Measurements from ENCODE around the gene JAKMIP1.

The JAKMIP1 gene

DNA sequence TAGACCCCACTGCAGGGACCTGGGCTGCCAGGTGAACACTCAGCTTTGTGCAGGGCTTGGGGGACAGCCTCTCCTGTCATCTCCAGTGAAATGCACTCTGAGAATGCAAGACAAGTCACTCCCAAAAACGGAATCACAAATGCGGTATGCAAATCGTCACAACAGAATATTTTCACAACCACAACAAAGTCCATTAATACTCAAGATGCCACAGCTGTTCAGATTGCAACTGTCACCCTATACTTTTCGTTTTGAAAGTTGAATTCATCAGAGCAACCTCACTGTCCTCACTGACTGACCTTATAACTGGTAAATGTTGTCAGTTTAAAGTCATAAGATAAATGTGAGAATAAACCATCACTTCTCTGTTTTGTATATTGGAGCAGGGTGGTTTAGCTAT, 16.6 kb downstream of the JAKMIP1 start:
- in situ Hi-C loops (cut with MboI; ENCODE audit: low sequenced_read_pairs), result no loop called here

DNA sequence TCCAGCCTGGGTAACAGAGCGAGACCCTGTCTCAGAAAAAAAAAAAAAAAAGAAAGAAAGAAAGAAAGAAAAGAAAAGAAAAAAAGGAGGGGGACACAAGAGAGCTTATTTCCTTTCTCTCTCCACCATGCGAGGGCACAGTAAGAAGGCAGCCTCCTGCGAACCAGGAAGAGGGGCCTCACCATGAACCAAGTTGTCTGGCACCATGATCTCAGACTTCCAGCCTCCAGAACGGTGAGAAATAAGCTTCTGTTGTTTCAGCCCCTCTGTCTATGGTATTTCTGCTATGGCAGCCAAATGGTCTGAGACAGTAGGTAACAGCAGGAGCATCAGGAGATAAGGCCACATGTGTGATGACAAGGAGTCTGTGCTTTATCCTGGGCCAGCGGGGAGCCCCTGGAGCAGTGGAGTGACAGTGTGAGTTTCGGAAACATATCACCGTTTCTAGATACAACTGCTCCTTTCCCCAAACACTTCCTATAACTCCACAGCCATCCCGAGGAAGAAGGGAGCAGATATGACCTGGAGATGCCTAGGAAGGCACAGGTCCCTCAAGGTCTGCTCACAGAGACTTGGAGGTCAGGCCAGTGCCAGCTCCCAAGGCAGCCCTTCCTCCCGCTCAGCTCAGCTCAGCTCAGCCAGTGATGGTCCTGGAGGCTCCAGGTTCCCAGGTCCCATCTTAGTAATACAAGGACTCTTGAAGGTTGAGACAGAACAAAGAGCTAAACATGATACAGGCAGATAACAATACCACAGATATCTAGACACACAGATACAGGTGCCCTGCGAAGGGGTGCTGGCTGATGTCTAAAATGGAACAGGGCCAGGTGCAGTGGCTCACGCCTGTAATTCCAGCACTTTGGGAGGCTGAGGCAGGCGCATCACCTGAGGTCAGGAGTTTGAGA, 17.7 kb downstream of the JAKMIP1 start:
- in situ Hi-C loops (cut with MboI; ENCODE audit: low sequenced_read_pairs), result no loop called here

DNA sequence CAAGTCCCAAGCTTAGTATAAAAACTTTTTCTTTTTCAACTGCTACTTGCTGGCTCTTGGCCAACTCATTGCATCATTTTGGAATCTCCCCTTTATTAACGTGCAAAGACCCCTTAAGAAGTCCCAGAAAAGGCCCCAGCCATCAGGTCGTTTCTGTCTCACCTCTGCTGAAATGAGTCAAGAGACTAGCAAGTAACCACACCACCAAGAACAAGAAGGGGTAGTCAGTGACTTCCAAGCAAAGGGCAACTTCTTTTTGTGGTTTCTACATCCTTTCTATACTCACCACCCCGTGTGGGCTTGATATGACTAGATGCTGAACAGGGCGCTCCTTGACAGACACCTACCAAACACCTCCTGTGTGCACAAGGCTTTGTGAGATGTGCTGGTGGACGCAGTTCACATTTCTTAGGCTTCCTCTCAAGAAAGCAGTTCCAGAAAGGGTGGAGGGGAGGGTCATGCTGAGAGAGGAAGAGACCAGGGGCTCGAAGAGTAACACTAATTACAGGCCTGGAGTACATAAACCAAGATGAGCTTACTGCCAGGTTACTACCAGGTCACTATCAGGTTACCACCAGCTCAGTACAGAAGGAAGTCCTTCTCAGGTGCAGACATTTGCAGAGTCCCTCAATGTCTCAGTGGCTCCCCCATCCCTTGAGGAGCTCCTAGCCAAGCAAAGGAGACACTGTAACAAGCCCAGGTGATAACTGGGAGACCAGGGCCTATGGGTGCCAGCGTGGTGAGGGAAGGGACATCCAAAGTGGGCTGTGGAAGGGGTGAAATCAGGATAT, 19.3 kb downstream of the JAKMIP1 start:
- in situ Hi-C loops (cut with MboI; ENCODE audit: low sequenced_read_pairs), result no loop called here

DNA sequence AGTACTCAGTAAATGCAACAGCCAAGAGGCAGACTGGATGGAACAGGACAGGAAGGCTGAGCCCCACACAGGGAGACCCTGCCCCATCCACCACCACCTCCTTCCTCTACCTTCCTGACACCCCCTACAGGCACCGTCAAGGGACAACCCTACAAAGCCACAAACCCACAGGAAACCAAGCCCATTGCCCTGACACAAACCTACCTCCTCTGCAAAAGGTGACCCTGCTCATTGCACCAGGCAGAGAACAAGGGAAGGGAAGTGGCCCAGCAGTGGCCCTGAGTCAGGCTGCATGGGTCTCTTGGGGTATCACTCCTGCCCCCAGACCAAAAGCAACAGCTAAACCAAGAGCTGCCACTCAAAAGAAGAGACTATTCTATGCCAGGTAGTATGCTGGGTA, 21.0 kb downstream of the JAKMIP1 start:
- in situ Hi-C loops (cut with MboI; ENCODE audit: low sequenced_read_pairs), result no loop called here

DNA sequence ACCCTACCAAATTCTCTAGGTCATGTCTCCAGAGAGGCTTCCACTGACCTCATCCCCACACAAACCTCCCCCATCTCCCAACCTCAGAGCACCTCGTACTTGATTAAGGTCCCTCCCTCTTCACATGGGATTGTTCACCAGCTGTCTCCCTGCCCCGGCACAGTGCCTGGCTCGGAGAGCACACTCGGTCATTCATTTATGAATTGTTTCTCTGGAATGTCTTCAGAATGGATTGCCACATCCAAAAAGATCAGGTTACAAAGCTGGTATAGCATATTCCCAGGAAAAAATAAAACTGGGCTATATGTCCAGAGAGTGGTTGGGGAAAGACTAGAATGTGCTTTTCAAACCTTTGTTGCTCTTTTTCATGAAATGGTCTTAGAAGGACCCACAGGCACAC, 21.6 kb downstream of the JAKMIP1 start:
- in situ Hi-C loops (cut with MboI; ENCODE audit: low sequenced_read_pairs), result no loop called here

DNA sequence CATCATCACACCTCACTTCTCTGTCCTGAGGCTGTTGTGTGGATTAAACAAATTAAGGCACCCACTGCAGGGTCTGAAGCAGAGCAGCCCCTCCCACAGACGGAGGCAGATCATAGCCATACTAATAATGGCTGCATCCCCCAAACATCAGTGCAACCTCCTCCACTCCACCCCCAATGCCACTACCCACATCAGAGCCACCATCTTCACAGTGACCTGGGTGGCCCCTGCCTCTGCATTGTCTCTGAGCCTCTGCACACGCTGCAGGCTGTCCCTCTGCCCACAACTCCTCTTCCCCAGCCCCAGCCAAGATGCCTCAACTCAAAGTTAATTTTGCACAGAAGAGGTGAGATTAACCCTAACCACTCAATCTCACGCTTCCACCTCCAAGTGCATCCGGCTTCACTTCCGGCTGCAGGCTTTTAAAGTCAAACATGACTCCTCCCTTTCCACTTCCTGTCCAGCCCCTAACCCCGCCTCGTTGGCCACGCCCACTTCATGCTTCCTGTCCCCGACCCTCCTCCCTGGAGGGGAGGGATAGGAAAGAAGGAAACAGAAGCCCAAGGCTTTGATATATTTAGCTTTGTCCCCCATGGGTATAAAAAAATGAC, 22.7 kb downstream of the JAKMIP1 start:
- in situ Hi-C loops (cut with MboI; ENCODE audit: low sequenced_read_pairs), result no loop called here

DNA sequence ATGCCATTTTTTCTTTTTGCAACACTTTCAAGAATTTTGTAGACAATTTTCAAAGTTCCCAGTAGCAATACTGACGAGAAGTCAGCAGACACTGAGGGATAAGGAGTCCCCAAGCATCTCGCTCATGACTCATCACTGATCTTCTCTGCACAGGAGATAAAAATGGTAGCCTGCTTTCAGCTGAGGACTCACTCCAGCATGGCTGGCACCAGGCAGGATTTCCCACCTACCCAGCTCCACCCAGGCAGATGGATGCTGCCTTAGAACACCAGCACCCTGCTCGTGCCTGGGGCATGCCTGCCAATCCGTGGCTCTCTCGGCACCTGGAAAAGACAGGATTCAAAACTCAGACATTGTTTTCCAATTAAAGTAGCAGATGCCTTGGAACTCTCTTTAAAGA, 24.9 kb downstream of the JAKMIP1 start:
- in situ Hi-C loops (cut with MboI; ENCODE audit: low sequenced_read_pairs), result no loop called here

DNA sequence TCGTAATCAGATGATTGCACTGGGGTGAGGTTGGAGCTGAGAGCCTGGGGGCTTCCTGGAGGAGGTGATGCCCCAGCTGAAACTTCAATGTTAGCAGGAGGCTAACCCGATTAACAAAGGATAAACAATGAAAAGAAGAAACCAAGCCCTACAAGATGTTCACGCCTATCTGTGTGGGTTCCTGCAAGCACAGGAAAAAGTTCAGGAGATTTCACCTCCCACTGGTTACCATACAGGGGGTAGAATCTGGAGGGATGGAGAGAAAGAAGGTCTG, 27.5 kb downstream of the JAKMIP1 start:
- in situ Hi-C loops (cut with MboI; ENCODE audit: low sequenced_read_pairs), result no loop called here

DNA sequence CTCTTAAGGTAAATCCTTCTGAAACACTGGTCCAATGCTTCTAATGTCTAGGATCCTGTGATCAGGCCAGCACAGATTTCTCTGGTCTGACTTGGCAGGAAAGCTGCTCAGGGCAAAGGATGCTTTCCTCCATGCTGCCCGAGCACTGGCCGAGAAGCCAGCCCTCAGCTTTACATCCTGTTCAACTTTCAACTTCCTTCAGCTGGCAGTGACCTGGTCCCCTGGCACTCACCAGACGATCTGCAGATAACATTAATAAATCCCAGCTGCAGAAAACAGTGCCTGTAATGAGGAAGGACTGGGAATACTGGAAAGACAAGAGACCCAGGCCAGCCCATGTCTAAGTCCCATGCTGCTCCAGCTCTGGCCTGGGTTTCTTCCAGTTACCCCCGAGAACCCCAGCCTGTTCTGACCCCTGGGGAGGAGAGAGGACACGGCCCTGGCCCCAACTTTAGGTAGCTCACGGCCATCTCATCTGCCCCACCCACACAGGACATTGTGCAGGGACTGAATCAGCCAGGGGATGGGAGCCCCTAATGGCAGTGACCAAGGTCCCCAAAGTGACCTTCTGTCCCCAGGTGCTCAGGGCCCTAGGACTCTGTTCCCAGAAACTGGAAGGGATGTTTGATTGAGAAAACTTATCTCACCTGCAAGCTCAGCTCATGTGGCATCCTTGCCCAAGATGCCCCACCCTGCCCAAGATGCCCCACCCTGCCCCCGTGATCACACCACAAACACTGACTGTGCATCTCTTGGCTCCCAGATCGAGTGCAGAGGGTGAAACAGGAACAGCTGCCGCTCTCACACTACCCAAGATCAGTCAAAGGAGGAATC, 28.0 kb downstream of the JAKMIP1 start:
- in situ Hi-C loops (cut with MboI; ENCODE audit: low sequenced_read_pairs), result no loop called here

DNA sequence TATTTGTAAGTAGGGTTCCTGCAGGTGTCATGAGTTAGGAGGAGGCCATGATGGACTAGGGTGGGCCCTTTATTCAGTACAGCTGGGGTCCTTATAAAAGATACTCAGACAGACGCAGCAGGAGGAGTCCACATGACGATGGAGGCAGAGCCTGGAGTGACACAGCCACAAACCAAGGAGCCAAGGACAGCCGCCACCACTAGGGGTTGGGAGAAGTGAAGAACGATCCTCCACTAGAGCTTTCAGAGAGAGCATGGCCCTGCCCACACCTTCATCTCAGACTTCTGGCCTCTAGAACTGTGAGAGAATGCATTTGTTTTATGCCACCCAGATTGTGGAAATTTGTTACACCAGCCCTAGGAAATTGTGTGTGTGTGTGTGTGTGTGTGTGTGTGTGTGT, 31.1 kb downstream of the JAKMIP1 start:
- in situ Hi-C loops (cut with MboI; ENCODE audit: low sequenced_read_pairs), result no loop called here

DNA sequence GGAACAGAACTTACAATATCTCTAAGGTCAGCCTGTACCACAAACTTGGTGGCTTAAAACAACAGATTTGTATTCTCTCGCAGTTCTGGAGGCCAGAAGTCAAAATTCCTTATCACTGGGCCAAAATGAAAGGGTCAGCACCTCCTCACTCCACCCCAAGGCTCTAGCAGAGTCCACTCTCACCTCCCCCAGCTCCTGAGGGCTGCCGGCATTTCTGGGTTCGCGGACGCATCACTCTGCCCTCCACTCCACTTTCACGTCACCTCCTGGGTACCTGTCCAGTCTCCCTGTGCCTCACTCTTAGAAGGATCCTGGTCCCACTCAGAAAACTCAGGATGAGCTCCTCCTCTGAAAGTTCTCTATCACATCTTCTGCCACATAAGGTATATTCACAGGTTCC, 34.6 kb downstream of the JAKMIP1 start:
- in situ Hi-C loops (cut with MboI; ENCODE audit: low sequenced_read_pairs), result no loop called here

DNA sequence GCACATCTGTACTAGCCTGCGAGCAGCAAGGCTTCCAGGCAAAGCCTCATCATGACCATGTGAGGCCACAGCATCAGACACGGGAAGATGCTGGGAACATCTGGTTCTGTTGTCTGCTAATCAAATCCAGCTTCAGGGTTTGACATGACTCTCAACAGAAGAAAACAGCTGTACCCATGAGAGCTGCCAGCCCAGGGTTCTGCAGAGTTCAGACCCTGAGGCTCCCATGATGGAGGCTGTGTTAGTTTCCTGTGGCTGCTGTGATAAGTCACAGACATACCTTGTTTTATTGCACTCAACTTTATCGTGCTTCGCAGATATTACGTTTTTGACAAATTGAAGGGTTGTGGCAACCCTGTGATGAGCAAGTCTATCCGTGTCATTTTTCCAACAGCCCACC, 37.5 kb downstream of the JAKMIP1 start:
- in situ Hi-C loops (cut with MboI; ENCODE audit: low sequenced_read_pairs), result no loop called here

DNA sequence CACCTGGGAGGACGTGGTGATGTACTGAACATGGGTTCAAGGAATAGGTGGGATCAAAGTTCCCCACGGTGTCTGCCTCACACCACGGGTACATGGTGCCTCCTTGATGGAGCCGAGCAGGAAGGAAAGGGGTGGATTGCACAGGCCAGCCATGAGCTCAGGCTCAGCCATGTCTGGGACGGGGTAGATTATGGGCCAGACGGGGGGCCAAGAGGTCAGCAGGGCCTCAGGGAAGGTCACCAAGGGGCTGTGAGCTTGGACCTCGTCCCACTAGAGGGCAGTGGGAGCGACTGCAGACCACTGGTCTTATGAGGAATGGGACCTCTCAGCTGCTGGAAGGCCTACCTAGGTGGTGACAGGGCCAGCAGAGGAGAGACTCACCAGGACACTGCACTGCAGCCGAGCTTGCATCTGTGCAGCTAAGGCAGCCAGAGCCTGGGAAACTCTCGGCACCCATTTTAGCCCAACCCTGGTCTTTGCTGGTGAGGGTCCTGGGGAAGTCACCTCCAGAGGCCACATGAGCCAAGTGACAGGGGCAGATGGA, 38.4 kb downstream of the JAKMIP1 start:
- in situ Hi-C loops (cut with MboI; ENCODE audit: low sequenced_read_pairs), result no loop called here

DNA sequence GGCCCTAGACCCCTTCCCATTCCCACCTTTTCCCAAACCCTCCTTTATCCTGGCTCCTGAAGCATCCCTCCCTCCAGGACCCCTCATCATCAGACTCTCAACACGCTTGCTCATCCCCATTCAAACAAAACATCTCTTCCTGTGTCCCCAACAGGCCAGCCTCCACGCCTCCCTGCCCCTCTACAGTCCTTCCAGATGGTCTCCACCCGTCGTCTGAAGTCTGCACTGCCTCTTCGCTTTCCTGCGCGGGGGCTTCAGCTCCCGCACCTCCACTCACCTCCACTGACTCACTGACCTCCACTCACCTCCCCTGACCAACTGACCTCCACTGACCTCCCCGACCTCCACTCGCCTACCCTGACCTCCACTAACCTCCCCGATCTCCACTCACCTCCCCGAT, 39.8 kb downstream of the JAKMIP1 start:
- in situ Hi-C loops (cut with MboI; ENCODE audit: low sequenced_read_pairs), result no loop called here

DNA sequence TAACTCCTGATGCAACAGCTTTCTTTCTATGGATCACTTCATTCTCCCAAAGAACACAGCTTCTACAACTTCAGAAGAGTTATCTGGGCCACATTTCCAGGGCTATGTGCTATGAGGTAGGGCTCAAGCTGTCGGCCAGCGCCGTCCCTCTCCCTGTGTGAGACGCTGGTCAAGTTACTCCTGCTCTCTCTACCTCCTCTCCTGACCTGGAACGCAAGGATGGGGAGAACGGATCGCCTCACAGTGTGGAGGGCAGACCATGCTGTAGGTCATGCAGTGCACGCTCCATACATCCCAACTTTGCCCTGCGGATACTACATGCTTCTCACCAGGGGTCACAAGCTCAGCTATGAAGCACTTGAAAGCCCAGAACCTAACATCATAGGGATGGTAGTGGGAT, 42.4 kb downstream of the JAKMIP1 start:
- in situ Hi-C loops (cut with MboI; ENCODE audit: low sequenced_read_pairs), result no loop called here

DNA sequence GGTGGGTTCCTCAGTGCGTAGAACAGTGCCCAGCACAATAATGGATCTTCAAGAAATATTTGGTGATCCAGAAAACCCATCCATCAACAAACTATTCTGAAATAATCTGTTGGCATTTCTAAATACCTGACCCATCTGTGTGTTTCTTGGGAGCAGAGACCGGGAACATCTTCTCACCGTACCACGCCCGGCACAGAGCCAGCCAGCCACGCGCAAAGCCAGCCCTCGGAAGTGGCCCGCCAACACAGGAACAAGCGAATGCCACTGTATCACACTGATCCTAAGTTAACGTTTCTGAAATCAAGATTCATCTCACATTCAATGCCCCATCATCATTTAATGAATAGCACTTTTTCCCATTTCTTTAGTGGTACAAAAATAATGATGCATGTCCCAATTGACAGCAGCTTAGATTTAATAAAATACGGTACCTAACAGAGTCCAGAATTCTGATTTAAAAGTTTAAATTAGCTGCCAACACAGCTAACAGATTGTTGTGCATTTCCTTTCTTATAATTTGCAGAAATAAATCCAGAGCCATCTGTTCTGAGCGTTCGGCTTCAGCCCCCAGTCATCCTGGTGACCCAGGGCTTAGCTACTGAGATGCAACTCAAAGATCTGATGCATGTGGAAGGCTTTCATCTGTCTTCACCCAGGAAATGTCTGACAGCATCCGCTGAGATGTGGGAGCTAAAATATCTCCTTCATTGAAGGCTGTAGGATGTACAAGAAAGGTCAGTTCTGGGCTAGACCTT, 44.2 kb downstream of the JAKMIP1 start:
- in situ Hi-C loops (cut with MboI; ENCODE audit: low sequenced_read_pairs), result no loop called here

DNA sequence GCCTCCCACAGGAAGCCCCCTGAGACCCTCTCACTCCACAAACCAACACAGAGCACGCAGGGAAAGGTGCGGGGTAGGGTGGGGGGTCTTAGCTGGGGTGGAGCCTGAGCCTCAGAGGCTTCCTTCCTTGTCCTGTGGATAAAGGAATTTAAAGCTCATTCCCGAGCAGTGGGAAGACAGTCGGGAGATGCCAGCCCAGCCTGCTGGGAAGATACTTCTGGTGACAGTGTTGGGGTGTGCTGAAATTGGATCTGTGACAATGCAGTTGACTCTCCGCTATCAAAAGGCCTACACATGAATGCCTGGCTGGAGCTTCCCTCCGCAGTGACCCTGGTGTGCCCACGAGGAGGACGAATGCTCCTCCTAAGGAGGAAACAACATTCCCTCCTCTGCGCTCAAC, 45.5 kb downstream of the JAKMIP1 start:
- in situ Hi-C loops (cut with MboI; ENCODE audit: low sequenced_read_pairs), result no loop called here

DNA sequence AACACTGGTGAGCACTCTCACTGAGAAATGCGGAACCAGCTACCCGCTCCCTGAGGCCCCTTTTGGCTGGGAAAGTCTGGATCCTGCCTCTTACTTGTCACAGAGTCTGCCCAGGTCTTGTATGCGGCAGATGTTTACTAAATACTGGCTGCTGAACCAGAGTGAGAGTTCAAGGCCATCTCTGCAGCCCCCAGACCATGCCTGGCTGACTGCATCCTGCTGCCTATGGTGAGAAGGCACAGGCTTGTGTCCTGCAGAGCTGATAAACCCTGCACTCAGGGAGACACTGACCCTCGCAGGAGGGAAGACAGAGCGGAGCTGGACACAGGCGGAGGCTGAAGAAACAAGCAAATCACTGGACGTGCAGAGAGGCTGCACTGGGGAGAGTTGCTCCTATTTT, 46.5 kb downstream of the JAKMIP1 start:
- in situ Hi-C loops (cut with MboI; ENCODE audit: low sequenced_read_pairs), result no loop called here

DNA sequence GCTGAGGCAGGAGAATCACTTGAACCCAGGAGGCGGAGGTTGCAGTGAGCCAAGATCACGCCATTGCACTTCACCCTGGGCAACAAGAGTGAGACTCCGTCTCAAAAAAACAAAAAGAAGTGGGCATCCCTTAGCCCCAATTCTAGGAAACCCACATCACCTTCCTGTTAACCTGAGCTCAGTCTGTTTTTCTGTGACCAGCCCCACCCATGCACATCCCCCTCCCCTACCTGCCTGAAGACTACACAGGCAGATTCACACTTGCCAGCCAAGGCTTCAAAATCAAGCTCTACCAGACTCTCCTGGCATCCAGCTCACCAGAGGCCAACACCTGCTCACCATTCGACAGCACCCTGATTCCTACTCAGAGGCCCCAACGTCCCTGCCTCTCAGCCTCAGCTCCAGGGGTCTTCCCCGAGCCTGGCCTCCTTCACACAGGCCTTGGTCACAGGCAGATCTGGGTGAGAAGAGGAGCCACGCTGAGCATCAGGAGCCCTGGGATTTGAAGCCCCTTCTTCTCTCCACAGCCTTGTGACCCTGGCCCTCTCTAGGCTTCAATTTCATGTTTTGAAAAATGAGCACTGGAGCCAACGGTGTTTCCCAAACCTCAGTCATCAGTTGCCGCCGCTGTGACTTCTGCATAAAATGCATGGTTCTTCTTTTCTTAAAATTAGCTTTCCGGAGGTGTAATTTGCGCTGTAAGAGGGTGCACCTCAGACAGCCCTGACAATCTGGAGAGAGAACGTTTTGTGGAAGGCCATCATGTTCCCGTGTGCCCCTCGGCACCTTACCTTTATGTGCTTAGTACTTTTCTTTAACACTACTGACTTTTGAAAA, 47.3 kb downstream of the JAKMIP1 start:
- in situ Hi-C loops (cut with MboI; ENCODE audit: low sequenced_read_pairs), result no loop called here
